Activated naive CD8-positive, alpha-beta T cell treated with anti-CD3 and anti-CD28 coated beads for 36 hours (primary cell): ENCODE measurements around the gene CXorf49. TPM values are rescaled to one million over a fixed set of nuclear protein-coding genes. Genes with fewer than 3 reads are reported as not detected.

Source experiments
- DNase-seq: peaks from one replicate; pipeline ENCODE4 v3.0.0; 2021
- H3K27ac Mint-ChIP-seq: one replicate; pipeline ENCODE4 v1.8.0; 2022; ENCODE audit warnings: mild to moderate bottlenecking, moderate library complexity, mixed read lengths
- H3K27me3 Mint-ChIP-seq: one replicate; pipeline ENCODE4 v1.8.0; 2022; ENCODE audit warnings: mild to moderate bottlenecking, mixed read lengths
- H3K36me3 Mint-ChIP-seq: one replicate; pipeline ENCODE4 v1.8.0; 2021; ENCODE audit warnings: mild to moderate bottlenecking, mixed read lengths
- H3K4me1 Mint-ChIP-seq: one replicate; pipeline ENCODE4 v1.8.0; 2021; ENCODE audit warnings: mixed read lengths
- H3K4me3 Mint-ChIP-seq: one replicate; pipeline ENCODE4 v1.8.0; 2022; ENCODE audit warnings: mild to moderate bottlenecking, moderate library complexity, mixed read lengths
- H3K9me3 Mint-ChIP-seq: one replicate; pipeline ENCODE4 v1.8.0; 2022; ENCODE audit warnings: mixed read lengths
- total RNA-seq, 2 experiments: library from RNA; stranded (reverse); gene quantifications; one replicate each; pipeline ENCODE4 v1.2.3, GENCODE V29; 2021

Gene CXorf49
- total RNA-seq, 2 experiments from 2014 or later = not detected

DNA sequence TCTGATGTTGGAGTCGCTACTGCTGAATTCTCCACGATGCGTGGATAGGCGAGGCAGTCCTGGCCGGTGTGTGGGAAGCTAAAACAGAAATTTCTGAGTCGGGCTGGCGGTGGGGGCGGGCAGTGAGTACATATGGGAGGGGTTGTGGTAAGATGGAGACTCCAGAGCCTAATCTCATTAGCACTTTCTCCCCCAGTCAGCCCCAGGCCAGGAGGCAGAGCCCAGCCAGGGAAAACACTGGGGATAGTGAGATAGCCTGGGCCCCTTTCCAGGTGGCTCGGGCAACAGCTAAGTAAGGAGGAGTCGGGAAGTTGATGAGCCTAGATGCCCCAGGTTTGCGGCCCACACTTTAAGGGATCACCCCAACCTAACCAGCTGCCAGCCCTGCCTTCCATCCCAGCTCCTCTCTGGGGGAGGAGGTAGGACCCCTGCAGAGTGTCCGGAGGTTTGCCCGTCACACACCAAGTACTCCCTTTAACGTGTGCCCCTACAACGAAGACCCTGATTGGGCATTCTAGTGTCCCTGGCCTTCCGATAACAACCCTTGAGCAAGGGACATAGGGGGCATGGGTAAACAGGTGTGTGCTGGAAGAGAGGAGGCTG is 53.1 kb downstream of the CXorf49 start:
- Mint-ChIP-seq H3K27me3 (no peaks in the 10 kb centered on the region), H3K36me3 (no peaks in the 10 kb centered on the region), H3K4me1 (peaks cover 23% of the 10 kb centered on the region), H3K9me3 (no peaks in the 10 kb centered on the region), H3K4me3 (no peak overlapping the region), H3K27ac (no peak overlapping the region)
- DNase-seq = no peak

Other genes with a start within 250 kb of the CXorf49 start
- 100 to 1,000 TPM; 233 to 244 TPM for gene OGT, start 185.2 kb downstream of the CXorf49 start, total RNA-seq
- 1 to 10 TPM; 1.6 to 3.1 TPM for gene GCNA, start 139.8 kb downstream of the CXorf49 start, total RNA-seq
- gene CXCR3, start 99.8 kb downstream of the CXorf49 start, total RNA-seq = 10 to 100 TPM; 58.5 to 58.6 TPM
- gene CXorf49B, start 45.1 kb upstream of the CXorf49 start, total RNA-seq = not detected
- under 1 TPM; 0.10 to 0.31 TPM for gene NHSL2, start 192.6 kb upstream of the CXorf49 start, total RNA-seq